GM19463 (cell line): Measurements from ENCODE around the gene SCAP.
"Not testable (repeated sequence)": the region's sequence is repeated elsewhere in the genome, so short reads cannot be mapped to it uniquely, and the experiment has no call there.

Source experiments
- ATAC-seq: cut with Tn5 transposase; IDR thresholded peaks from one replicate; pipeline ENCODE4 v1.9.1; 2021; ENCODE audit warnings: mild to moderate bottlenecking, moderate library complexity; ENCODE audit not compliant: unreplicated experiment

SCAP gene

DNA sequence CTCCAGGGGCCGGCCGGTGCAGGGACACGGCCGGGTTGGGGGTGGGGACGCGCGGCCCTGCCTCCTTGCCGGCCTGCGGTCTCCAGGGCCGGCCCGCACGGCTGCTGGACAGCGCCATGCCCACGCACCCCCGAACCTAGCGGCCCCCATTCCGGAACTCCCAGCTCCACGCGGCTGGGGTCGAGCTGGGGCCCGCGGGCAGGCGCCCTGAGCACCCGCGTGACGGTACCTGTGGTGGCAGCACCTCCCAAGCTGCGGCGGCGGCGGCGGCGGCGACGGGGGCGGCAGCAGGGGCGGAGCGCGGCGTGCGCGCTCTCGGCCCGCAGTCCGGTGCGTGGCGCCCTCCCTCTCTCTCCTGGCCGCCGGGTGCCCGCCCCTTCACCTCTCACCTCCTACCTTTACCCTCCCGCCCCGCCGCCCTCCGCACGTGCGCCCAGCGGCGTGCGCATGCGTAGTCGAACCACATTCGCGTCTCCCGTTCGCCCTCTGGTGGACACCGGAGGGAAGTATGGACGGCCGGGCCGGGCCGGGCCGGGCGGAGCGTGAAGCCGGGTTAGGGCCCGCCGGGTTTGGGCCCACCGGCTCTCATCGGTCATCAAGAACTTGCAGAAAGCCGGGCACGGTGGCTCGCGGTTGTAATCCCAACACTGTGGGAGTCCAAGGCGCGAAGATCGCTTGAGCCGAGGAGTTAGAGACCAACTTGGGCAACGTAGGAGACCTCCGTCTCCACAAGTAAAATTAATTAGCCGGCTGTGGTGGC lies at the start of gene SCAP:
Gene SCAP, minus strand, starts transcription at position 372 of the 760 bp plus-strand sequence. CDS start 32,948 bp downstream, outside the sequence.
- peak; percentile 91 for ATAC-seq

- no peak for ATAC-seq
Measured at GRCh38 chr3:47523310-47524073, 47.8 kb upstream of the SCAP start.

GRCh38 chr3:47522082-47522987 lies 46.6 kb upstream of the SCAP start:
- ATAC-seq, result peak; percentile 69

DNA sequence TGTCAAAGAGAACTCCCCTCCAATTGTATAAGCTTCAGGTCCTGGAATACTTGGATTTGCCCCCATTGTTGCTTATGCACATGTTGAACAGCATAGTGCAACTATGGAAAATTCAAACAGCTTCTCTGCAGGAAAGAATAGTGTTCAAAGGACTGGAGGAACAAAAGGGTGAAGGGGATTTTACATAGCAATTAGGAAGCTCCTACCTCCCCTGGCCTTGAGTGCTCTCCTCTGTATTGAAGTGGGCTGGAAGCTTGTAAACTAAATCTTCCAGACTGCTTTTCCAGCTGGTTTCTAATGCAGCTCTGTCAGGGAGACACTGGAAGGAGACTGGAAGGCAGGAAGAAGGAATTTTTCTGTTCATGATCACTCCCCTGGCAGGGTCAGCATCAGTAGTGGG lies 45.0 kb upstream of the SCAP start:
- ATAC-seq, result no peak

- no peak for ATAC-seq
Measured at GRCh38 chr3:47517937-47518336, 42.2 kb upstream of the SCAP start.

- ATAC-seq, result no peak
Measured at GRCh38 chr3:47515864-47516319, 40.2 kb upstream of the SCAP start.

DNA sequence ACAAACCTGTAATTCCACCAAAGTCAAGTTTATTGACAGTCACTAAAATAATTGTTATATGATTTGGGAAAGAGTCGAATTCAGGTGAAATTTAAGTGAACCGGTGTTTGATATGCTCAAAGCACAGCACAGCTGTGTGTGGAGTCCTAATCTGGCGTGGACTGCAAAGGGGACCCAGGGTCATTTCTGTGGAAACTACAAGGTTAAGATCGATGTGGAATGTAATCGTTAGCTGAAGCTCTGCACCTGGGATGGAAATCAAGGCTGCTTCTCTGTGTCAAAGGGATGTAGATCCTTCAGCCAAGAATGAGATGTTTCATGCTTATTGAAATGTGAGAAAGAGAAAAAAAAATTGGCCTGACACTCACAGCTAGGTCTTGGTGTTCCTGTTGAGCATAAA lies 39.4 kb upstream of the SCAP start:
- no peak for ATAC-seq

DNA sequence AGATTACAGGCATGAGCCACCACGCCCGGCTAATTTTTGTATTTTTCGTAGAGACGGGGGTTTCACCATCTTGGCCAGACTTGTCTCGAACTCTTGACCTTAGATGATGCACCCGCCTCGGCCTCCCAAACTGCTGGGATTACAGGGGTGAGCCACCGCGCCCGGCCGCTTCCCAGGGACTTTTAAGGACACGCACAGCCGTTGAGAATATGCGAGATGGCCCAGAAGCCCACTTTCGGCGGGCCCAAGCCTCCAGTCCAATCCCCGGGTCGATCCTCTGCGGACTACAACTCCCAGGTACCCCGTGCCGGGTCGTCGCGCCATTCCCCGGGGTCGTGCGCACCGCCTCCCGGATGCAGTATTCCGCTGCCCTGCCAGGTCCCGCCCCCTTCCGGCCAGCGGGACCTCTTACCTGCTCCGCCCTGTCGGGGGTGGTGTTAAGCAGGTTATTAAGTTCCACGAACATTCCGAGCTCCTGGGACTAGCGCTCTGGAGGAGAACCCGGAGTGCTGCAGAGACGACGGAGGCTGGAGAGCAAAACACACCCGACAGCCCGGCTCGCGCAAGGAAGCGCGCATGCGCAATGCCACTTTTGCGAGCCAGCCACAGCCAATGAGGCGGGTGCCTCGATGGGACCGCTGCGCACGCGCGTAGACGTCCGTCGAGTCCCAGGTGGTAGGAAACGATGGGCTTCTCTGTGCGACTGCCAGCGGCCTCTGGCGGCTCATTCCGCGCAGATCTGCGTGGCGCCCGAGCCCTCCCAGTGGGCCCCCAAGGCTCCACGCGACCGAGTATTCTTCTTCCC lies 37.6 kb upstream of the SCAP start, which contains the start of gene ELP6:
Gene ELP6, minus strand, starts transcription at position 588 of the 805 bp plus-strand sequence. Its CDS starts 122 bp downstream, at position 466.
- peak; percentile 96 for ATAC-seq

DNA sequence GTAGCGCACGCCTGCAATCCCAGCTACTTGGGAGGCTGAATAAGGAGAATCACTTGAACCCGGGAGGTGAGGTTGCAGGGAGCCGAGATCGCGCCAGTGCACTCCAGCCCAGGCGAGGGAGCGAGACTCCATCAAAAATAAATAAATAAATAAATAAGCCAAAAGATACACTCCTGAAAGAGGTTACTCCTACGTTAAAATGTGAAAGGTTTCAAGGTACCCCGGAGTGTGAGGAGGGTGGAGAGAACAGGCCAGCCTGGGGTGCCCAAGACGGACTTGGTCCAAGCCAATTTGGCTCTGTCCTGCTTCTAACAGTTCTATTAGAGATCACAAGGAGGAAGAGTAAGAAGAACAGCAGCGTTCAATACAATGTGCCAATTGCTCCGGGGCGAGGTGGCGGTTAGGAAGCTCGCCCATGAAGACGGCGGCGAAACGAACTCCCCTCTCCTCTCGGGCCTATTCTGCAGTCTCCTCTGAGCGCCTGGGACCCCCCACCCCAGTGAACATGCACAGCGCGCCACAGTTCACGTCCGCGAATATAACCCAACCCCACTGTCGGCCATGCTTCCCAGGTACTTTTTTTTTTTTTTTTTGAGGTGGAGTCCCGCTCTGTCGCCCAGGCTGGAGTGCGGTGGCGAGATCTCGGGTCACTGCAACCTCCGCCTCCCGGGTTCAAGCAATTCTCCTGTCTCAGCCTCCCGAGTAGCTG lies 36.8 kb upstream of the SCAP start:
- no peak for ATAC-seq

DNA sequence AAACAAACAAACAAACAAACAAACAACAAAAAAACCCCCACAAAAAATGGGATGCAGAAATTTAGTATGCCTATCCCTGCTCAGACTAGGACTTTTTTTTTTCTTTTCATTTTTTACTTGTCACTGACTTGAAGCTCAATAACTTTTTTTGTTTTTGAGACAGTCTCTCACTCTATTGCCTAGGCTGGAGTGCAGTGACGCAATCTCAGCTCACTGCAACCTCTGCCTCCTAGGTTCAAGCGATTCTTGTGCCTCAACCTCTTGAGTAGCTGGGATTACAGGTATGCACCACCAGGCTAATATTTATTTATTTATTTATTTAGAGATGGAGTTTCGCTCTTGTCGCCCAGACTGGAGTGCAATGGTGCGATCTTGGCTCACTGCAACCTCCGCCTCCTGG lies 29.5 kb upstream of the SCAP start:
- ATAC-seq, result not testable (repeated sequence)

DNA sequence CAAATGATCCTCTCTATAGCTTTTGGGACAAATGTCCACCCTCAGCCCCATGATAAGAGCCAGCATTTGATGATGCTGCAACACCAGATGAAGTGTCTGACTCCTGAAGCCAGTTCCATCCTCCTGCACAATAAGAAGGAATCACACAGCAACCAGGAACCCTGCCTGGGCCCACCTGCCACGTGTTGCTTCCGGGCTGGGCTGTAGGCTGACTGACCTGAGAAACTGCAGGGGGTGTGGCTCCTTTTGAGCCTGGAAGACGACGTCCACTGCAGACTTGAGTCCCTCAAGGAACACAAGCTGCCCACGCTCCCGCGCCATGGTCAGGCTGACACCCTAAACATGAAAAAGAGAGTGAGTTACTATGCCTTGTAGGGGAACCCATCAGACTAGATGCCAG lies 28.4 kb upstream of the SCAP start:
- ATAC-seq, result no peak

DNA sequence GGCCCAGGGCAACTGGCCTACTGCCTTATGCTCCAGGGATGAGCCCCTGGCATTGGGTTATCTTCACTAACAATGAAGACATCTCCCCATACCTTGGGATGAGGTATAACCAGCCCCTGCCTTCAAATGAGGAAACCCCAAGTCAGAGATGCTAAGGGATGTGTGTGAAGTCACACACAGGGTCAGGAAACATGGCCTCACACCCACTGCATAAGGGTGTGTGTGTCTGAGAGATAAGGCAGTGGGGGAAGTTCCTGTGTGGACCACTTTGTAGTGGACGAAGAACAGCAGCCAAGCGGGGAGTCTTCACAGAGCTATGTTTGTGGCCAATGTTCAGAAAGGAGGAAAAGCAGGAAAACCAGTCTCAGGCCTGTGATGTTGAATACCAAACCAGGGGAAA lies 27.3 kb upstream of the SCAP start:
- no peak for ATAC-seq

DNA sequence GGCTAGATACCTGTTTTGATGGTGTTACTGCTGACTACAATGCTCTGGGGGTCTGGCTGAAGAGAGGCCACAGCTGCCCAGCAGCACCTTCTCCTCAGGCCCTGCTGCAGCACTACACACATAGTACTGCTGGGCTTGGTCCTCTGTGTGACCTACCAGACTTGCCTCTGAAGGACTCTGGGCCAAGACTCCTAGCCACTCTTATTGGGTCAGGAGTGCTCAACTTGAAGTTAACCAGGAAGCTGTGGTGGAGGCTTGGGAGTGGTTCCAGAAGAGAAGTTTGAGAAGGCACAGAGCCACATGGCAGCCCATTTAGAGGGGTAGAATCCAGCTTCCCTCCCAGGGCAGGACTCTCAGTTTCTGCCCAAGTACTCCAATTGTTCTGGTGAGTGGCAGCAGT lies 21.2 kb upstream of the SCAP start:
- ATAC-seq, result no peak

DNA sequence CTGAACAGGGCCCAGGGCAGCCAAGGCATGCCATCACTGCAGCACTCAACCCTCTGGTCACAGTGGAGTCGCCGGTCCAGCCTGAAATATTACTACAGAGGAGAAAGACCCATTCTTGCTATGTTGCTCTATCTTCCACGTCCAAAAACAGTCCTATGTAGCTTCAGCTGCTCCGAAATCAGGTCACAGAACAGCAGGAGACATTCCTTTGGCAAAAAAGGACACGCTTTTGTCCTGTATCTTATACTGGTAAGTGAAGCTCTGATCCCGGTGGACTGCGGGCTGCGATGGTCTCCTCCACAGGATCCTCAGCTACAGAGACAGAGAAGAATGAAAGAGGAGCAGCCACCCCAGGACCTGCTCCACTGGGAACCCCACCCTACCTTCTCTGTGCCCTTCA lies 20.1 kb upstream of the SCAP start:
- ATAC-seq, result no peak

GRCh38 chr3:47495111-47495510 lies 19.4 kb upstream of the SCAP start:
- ATAC-seq, result no peak

DNA sequence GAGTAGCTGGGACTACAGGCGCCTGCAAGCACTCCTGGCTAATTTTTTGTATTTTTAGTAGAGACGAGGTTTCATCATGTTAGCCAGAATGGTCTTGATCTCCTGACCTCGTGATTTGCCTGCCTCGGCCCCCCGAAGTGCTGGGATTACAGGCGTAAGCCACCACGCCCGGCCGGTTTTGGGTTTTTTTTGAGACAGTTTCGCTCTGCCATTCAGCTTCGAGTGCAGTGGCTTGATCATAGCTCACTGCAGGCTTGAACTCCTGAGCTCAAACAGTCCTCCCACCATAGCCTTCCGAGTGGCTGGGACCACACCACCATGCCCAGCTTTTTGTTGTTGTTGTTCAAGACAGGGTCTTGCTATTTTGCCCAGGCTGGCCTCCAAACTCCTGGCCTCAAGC lies 16.0 kb upstream of the SCAP start:
- ATAC-seq, result no peak

DNA sequence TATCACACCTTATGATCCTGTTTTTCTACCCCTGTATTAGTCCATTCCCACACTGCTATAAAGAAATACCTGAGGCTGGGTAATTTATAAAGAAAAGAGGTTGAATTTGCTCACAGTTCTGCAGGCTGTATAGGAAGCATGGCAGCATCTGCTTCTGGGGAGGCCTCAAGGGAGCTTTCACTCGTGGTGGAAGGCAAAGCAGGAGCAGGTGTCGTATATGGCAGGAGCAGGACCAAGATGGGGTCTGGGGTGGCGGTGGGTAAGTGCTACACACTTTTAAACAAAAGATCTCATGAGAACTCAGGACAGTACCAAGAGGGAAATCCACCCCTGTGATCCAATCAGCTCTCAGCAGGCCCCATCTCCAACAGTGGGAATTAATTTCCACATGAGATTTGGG lies 15.4 kb upstream of the SCAP start:
- ATAC-seq, result no peak

DNA sequence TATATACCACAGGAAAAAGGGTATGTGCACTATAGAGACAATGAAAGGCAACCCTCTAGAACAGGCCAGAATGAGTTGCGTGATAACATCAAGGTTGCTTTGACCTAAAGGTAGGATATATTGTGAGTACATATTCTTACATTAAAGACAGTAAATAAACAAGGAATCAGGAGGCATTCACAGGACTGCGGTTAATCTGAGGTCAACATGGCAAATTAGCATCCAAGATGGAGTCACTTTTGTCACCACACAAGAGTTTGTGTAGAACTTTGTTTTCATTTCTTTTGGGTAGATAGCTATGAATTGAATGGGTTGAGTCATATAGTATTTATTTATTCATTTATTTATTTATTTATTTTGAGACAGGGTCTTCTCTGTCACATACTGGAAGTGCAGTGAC lies 11.5 kb upstream of the SCAP start:
- ATAC-seq, result no peak

GRCh38 chr3:47485812-47486211 lies 10.1 kb upstream of the SCAP start:
- no peak for ATAC-seq

DNA sequence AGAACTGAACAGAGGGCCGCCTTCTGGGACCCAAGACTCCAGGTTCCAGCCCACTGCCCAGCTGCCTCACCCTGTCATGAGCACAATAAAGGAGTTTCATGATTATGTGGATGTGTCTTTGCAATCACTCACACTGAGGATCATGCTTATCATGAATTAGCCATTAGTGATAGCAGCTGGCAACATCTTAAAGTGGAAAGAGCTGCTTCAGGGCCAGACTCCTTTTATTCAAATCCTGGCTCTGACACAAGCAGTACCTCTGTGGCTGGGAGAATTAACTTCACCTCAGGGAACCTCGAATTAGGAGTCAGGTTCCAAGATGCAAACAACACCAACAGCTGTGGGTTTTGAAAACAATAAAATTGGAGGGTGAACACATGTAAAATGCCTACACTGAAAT lies 6.6 kb upstream of the SCAP start:
- ATAC-seq, result no peak
